ENCODE measurements around the gene TAX1BP1.

DNA sequence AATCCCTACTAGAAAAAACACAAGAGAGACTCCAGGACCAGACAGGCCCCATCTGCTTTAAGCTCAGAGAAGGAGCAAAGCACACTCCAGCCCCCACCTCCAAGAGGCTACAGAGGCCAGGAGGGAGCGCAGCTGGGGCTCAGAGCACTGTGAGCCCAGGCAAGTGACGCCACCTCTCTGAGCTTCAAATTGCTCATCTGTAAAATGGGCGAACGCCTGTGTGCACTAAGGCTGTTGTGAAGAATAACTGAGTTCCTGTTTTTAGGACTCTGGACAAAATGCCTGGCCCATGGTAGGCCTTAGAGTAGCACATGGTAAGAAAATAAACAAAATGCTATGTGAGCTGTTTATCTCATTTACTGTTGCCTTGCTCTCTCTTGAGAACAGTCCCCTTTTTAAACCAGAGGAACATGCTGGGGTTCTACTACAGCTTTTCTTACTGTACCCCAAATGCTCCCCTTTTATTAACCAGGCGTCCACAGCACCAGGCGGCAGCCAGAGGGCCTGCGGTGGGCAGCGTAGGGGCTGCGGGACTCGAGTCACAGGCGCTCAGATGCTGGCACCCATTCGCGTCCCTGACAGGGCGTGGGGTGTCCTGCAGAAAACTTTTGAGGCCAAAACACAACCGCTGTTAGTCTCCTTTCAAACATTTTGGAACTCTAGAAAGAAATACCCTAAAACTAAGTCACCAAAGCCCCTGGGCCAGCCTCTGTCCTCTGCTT lies 103.8 kb downstream of the TAX1BP1 start:
- TF ChIP-seq POLR2A (IDR thresholded peaks at IDR 0.05; ENCODE audit: low read depth, low read length) (no peak), POU2F2 (IDR thresholded peaks at IDR 0.05; ENCODE audit: low read depth, low read length) (no peak), POLR2AphosphoS5 (IDR thresholded peaks at IDR 0.05; ENCODE audit: low read depth, low read length) (no peak), PAX5 (IDR thresholded peaks at IDR 0.05; ENCODE audit: insufficient read depth, low read length, severe bottlenecking) (no peak)

Measured in GM12891 (cell line).